IMR-90 (cell line): Measurements from ENCODE around the gene GBF1.

ENCODE experiments used
- CTCF ChIP-seq: conservative IDR thresholded peaks from 2 replicates; pipeline ENCODE4 v1.5.1; 2012; ENCODE audit warnings: mild to moderate bottlenecking, low read depth, low read length, improper control_type of control experiment
- POLR2A ChIP-seq: IDR thresholded peaks from 2 replicates; pipeline ENCODE4 v1.6.1; 2012; ENCODE audit warnings: mild to moderate bottlenecking, low read depth, low read length

- TF ChIP-seq CTCF, result no peak
- no peak for TF ChIP-seq POLR2A
Observed at GRCh38 chr10:102236006-102236405, 9.3 kb upstream of the GBF1 start.
